Heart right ventricle (tissue), 16 donors: ENCODE measurements around the gene COL1A2. TPM values are rescaled to one million over a fixed set of nuclear protein-coding genes. Genes with fewer than 3 reads are reported as not detected.

Experiments
- ATAC-seq, 8 donors: fragments of 200-7000 bp; cut with Tn5 transposase; one replicate each; pipeline ENCODE4 v1.9.1; 2020; ENCODE audit warnings: mild to moderate bottlenecking in 8 of 8, moderate library complexity in 8 of 8, moderate number of reproducible peaks in 1 of 8
- DNase-seq, 2 donors: peaks; one replicate each; pipeline ENCODE4 v3.0.0-alpha.2; 2020
- H3K27ac ChIP-seq, 10 donors: fragments of 200-600 bp; sonication (generic) in 2 of 10; one replicate each; pipeline versions ENCODE4 v1.5.0 to v1.8.0; 2020 to 2022; ENCODE audit warnings: mild to moderate bottlenecking in 3 of 10
- H3K27me3 ChIP-seq, 7 donors: fragments of 200-600 bp; one replicate each; pipeline ENCODE4 v1.8.0; 2021 to 2022; ENCODE audit warnings: mild to moderate bottlenecking in 2 of 7
- H3K36me3 ChIP-seq, 9 donors: fragments of 200-600 bp; sonication (generic) in 1 of 9; one replicate each; pipeline versions ENCODE4 v1.5.0 to v1.8.0; 2020 to 2022; ENCODE audit warnings: mild to moderate bottlenecking in 2 of 9
- H3K4me1 ChIP-seq, 9 donors: fragments of 200-600 bp; sonication (generic) in 1 of 9; one replicate each; pipeline versions ENCODE4 v1.5.0 to v1.8.0; 2020 to 2022; ENCODE audit warnings: mild to moderate bottlenecking in 4 of 9
- H3K4me3 ChIP-seq, 10 donors: fragments of 200-600 bp; sonication (generic) in 2 of 10; one replicate each; pipeline versions ENCODE4 v1.5.0 to v1.8.0; 2020 to 2022; ENCODE audit warnings: mild to moderate bottlenecking in 7 of 10, moderate library complexity in 2 of 10
- H3K9me3 ChIP-seq, 11 donors: fragments of 200-600 bp in 10 of 11; sonication (generic) in 2 of 11; one replicate each; pipeline versions ENCODE4 v1.5.0 to v1.8.0; 2013 to 2022; ENCODE audit warnings: mild to moderate bottlenecking in 2 of 11, control low read depth in 1 of 11, moderate library complexity in 1 of 11
- WGBS, 2 donors: extraction: QIAGEN DNeasy Blood & Tissue Kit; methylation state at CpG; one replicate each; pipeline ENCODE4 v1.1.7; 2013; ENCODE audit warnings: inconsistent platforms in 1 of 2; 5-methylcytosine and 5-hydroxymethylcytosine counted together
- intact Hi-C, 10 donors: fragments of 100-400 bp; cut with DNase I; formaldehyde crosslinking; loops; one replicate each; pipeline versions ENCODE4 v1.11.1 to v1.14.2; 2022
- polyA plus RNA-seq, 2 donors: library from polyadenylated mRNA; stranded (reverse); fragments of 200-250 nt; gene quantifications; one replicate each; pipeline ENCODE4 v1.2.3, GENCODE V29; 2013
- total RNA-seq, 10 donors: library from RNA; stranded (reverse); fragmentation: NEBNext Ultra II Directional in 3 of 10; extraction: Animal tissue kit (Norgen Biotek cat#: 25700) in 3 of 10; gene quantifications; one replicate each; pipeline versions ENCODE4 v1.2.1 to v1.2.4, GENCODE V29; 2021 to 2023
- TF ChIP-seq, protein P1 (sequence below), 9 donors: fragments of 200-600 bp; sonication (generic) in 2 of 9; IDR thresholded peaks; one replicate each; pipeline versions ENCODE4 v1.5.0 to v1.8.0; 2021 to 2022; ENCODE audit warnings: antibody characterized with exemption in 9 of 9, mild to moderate bottlenecking in 5 of 9, moderate library complexity in 1 of 9
- donor health status: Arrhythmogenic right ventricular cardiomyopathy.
- donor health status: ischemic (EF 13 %, LVEDD 7.1; RV severe dilation, severe dysfunction).
- donor health status: healthy with polysubstance abuse.
- donor health status: DM: no; HTN: yes; CAD: no.
- donor health status: DM: no; HTN: no; CAD: no.
- donor health status: ischemic (EF 25% LVEDD 6.9; RV normal size, moderate dysfunction).
- donor health status: ischemic (EF 25% LVEDD 5.7; RV mildly dilated, moderate dysfunction).
- donor health status: healthy.
- donor health status: DM: yes; HTN: yes; CAD: no.
- donor health status: Ischemic cardiomyopathy.
- donor health status: ischemic (EF 35%, LVEDD 5.7; RV mildly dilated, moderate dysfunction).
- donor health status: nonischemic (EF 11% LVEDD 7.7; RV severe dilation, severe dysfunction).
- donor health status: DM: yes; HTN: yes; CAD: no.
- donor health status: PGD.
- donor health status: ischemic (EF 29% LVEDD 5.4; RV normal size, mild dysfunction).
- donor health status: nonischemic (EF 23%, LVEDD 6.1; RV moderate dilation, normal function).

The COL1A2 gene
- total and polyA plus RNA-seq, 12 donors, result 45.2 to 428 (median 91.0) TPM

DNA sequence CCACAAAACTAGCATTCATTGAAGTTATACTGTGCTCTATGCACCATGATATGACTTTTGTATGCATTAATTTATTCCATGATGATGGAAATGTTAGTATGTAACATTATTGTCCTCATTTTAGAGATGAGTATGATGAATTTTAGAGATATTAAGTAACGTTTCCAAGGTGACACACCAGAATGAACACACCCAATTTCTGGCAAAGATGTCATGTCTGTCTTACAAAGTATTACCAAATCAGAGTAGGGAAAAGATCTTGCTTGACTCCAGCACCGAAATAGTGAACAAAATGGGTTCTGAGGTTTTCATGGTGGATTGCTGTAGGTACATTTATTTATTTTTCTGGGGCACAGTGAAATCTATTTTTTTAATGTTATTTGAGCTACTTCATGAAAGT, 33.8 kb upstream of the COL1A2 start:
- intact Hi-C loops, result no loop called here
- ATAC-seq (no peak), DNase-seq (no peak)
- no peaks in the 10 kb centered on the region for H3K9me3 ChIP-seq
- no peaks in the 10 kb centered on the region for H3K36me3 ChIP-seq
- 80 to 86% methylated on average over 2 of the region's 2 CpGs for WGBS, 2 donors
- no peak overlapping the region for H3K27ac ChIP-seq
- no peaks in the 10 kb centered on the region for H3K4me1 ChIP-seq
- no peaks in the 10 kb centered on the region for H3K27me3 ChIP-seq
- no peak overlapping the region for H3K4me3 ChIP-seq
- TF ChIP-seq, protein P1, sequence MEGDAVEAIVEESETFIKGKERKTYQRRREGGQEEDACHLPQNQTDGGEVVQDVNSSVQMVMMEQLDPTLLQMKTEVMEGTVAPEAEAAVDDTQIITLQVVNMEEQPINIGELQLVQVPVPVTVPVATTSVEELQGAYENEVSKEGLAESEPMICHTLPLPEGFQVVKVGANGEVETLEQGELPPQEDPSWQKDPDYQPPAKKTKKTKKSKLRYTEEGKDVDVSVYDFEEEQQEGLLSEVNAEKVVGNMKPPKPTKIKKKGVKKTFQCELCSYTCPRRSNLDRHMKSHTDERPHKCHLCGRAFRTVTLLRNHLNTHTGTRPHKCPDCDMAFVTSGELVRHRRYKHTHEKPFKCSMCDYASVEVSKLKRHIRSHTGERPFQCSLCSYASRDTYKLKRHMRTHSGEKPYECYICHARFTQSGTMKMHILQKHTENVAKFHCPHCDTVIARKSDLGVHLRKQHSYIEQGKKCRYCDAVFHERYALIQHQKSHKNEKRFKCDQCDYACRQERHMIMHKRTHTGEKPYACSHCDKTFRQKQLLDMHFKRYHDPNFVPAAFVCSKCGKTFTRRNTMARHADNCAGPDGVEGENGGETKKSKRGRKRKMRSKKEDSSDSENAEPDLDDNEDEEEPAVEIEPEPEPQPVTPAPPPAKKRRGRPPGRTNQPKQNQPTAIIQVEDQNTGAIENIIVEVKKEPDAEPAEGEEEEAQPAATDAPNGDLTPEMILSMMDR (IDR thresholded peaks at IDR 0.05), result no peak

- H3K4me1 ChIP-seq, result peaks cover 0 to under 1% (median 0%) of the 10 kb centered on the region in 9 donors
- H3K27me3 ChIP-seq, result no peaks in the 10 kb centered on the region
- DNase-seq, result no peak
- ATAC-seq, result no peak
- 72 to 91% methylated on average over 1 of the region's 1 CpG for WGBS, 2 donors
- intact Hi-C loops, result no loop called here
- TF ChIP-seq, protein P1 (IDR thresholded peaks at IDR 0.05), result no peak
- H3K4me3 ChIP-seq, result no peak overlapping the region
- no peaks in the 10 kb centered on the region for H3K9me3 ChIP-seq
- H3K36me3 ChIP-seq, result no peaks in the 10 kb centered on the region
- no peak overlapping the region for H3K27ac ChIP-seq
These were observed 32.4 kb upstream of the COL1A2 start for GRCh38 chr7:94362276-94362675.

GRCh38 chr7:94364816-94365215, 29.9 kb upstream of the COL1A2 start:
- Histone ChIP-seq H3K4me1 (peaks cover 0 to 17% (median 12%) of the 10 kb centered on the region in 9 donors), H3K9me3 (no peaks in the 10 kb centered on the region), H3K4me3 (no peak overlapping the region), H3K27ac (no peak overlapping the region), H3K27me3 (no peaks in the 10 kb centered on the region), H3K36me3 (no peaks in the 10 kb centered on the region)
- WGBS, 2 donors, result 89 to 91% methylated on average over 5 of the region's 5 CpGs
- DNase-seq, result no peak
- no peak for ATAC-seq
- intact Hi-C loops, result no loop called here
- TF ChIP-seq, protein P1 (IDR thresholded peaks at IDR 0.05), result no peak

- DNase-seq, result no peak
- Histone ChIP-seq H3K4me1 (peaks cover 0 to 17% (median 12%) of the 10 kb centered on the region in 9 donors), H3K4me3 (no peak overlapping the region), H3K36me3 (no peaks in the 10 kb centered on the region), H3K27me3 (no peaks in the 10 kb centered on the region), H3K27ac (no peak overlapping the region), H3K9me3 (no peaks in the 10 kb centered on the region)
- no peak for ATAC-seq
- TF ChIP-seq, protein P1 (IDR thresholded peaks at IDR 0.05), result no peak
- intact Hi-C loops, result no loop called here
- WGBS, 2 donors, result 97 to 98% methylated on average over 3 of the region's 3 CpGs
These were observed 28.5 kb upstream of the COL1A2 start for GRCh38 chr7:94366163-94366562.
